Activated CD4-positive, CD25-positive, alpha-beta regulatory T cell treated with anti-CD3 and anti-CD28 coated beads, Interleukin-2, amount 50 U/mL, for 16 hours (primary cell): Measurements from ENCODE around the gene DNAL1.
"Not testable (repeated sequence)": the region's sequence is repeated elsewhere in the genome, so short reads cannot be mapped to it uniquely, and the experiment has no call there.

ENCODE experiments used
- DNase-seq: peaks from one replicate; pipeline ENCODE4 v3.0.0-alpha.2; 2020; ENCODE audit warnings: low read depth, low spot score

The DNAL1 gene

GRCh38 chr14:73644531-73645247 is at the start of gene DNAL1:
Gene DNAL1, plus strand, starts transcription at chr14:73644986. Its CDS starts 54 bp downstream, at chr14:73645040.
- peak; percentile 82 for DNase-seq

GRCh38 chr14:73599499-73599898 is 45.3 kb upstream of the DNAL1 start:
- no peak for DNase-seq

GRCh38 chr14:73602994-73603393 is 41.8 kb upstream of the DNAL1 start:
- DNase-seq: no peak

- no peak for DNase-seq
These were observed 38.5 kb upstream of the DNAL1 start for GRCh38 chr14:73606271-73606670.

- no peak for DNase-seq
These were observed 37.5 kb upstream of the DNAL1 start for GRCh38 chr14:73607241-73607640.

- DNase-seq: no peak
These were observed 34.1 kb upstream of the DNAL1 start for GRCh38 chr14:73610687-73611086.

- peak; percentile 11 for DNase-seq
These were observed 32.3 kb upstream of the DNAL1 start, which contains the start of gene ACOT6 for GRCh38 chr14:73612339-73613045. Gene ACOT6, plus strand, starts transcription at chr14:73612517. Its CDS starts 55 bp downstream, at chr14:73612572.

GRCh38 chr14:73613046-73613383 is 31.8 kb upstream of the DNAL1 start:
- no peak for DNase-seq

GRCh38 chr14:73613419-73613963 is 31.3 kb upstream of the DNAL1 start:
- no peak for DNase-seq

- no peak for DNase-seq
These were observed 28.0 kb upstream of the DNAL1 start for GRCh38 chr14:73616831-73617230.

- DNase-seq: no peak
These were observed 25.3 kb upstream of the DNAL1 start for GRCh38 chr14:73619524-73619923.

- DNase-seq: no peak
These were observed 24.5 kb upstream of the DNAL1 start for GRCh38 chr14:73620268-73620667.

- no peak for DNase-seq
These were observed 21.2 kb upstream of the DNAL1 start for GRCh38 chr14:73623504-73624054.

GRCh38 chr14:73625706-73626105 is 19.1 kb upstream of the DNAL1 start:
- DNase-seq: no peak

GRCh38 chr14:73627151-73627558 is 17.6 kb upstream of the DNAL1 start:
- no peak for DNase-seq

- no peak for DNase-seq
These were observed 14.6 kb upstream of the DNAL1 start for GRCh38 chr14:73630009-73630780.

GRCh38 chr14:73633116-73634010 is 11.4 kb upstream of the DNAL1 start:
- peak; percentile 18 for DNase-seq

GRCh38 chr14:73634011-73634833 is 10.6 kb upstream of the DNAL1 start:
- DNase-seq: no peak

GRCh38 chr14:73636355-73636754 is 8.4 kb upstream of the DNAL1 start:
- not testable (repeated sequence) for DNase-seq

- no peak for DNase-seq
These were observed 7.0 kb upstream of the DNAL1 start for GRCh38 chr14:73637830-73638229.
